Naive B cell (primary cell): Measurements from ENCODE around the gene KRT26. TPM values are rescaled to one million over a fixed set of nuclear protein-coding genes. Genes with fewer than 3 reads are reported as not detected.
"Not testable (repeated sequence)": the region's sequence is repeated elsewhere in the genome, so short reads cannot be mapped to it uniquely, and the experiment has no call there.

Experiments
- ATAC-seq, 2 donors: fragments of 150-1000 bp; cut with Tn5 transposase; 2 replicates each; pipeline ENCODE4 v1.10.0; 2021; ENCODE audit warnings: low read depth in 2 of 2, mild to moderate bottlenecking in 2 of 2, moderate library complexity in 2 of 2
- DNase-seq: peaks from one replicate; pipeline ENCODE4 v3.0.0; 2022
- H3K27ac Mint-ChIP-seq, 6 donors: one replicate each; pipeline ENCODE4 v1.8.0; 2020 to 2022; ENCODE audit warnings: mild to moderate bottlenecking in 6 of 6, mixed read lengths in 6 of 6, moderate library complexity in 5 of 6, inconsistent platforms in 2 of 6
- H3K27me3 Mint-ChIP-seq, 3 donors: one replicate each; pipeline ENCODE4 v1.8.0; 2021 to 2022; ENCODE audit warnings: mixed read lengths in 3 of 3, mild to moderate bottlenecking in 1 of 3
- H3K36me3 Mint-ChIP-seq, 2 donors: one replicate each; pipeline ENCODE4 v1.8.0; 2020 to 2022; ENCODE audit warnings: mixed read lengths in 2 of 2, inconsistent platforms in 1 of 2, mild to moderate bottlenecking in 1 of 2
- H3K4me1 Mint-ChIP-seq, 3 donors: one replicate each; pipeline ENCODE4 v1.8.0; 2020 to 2022; ENCODE audit warnings: mixed read lengths in 3 of 3, inconsistent platforms in 1 of 3, mild to moderate bottlenecking in 1 of 3, moderate library complexity in 1 of 3
- H3K4me3 Mint-ChIP-seq, 8 donors: one replicate each; pipeline ENCODE4 v1.8.0; 2020 to 2022; ENCODE audit warnings: mild to moderate bottlenecking in 8 of 8, mixed read lengths in 8 of 8, moderate library complexity in 8 of 8, inconsistent platforms in 2 of 8
- H3K9me3 Mint-ChIP-seq, 7 donors: one replicate each; pipeline ENCODE4 v1.8.0; 2020 to 2022; ENCODE audit warnings: mixed read lengths in 7 of 7, mild to moderate bottlenecking in 5 of 7, inconsistent platforms in 2 of 7, moderate library complexity in 1 of 7
- polyA plus RNA-seq, 6 donors: library from polyadenylated mRNA; unstranded; fragments of 300-500 nt; fragmentation: Illumina TruSeq; gene quantifications; one replicate each; pipeline ENCODE4 v1.2.3, GENCODE V29; 2021; ENCODE audit warnings: low read depth in 6 of 6

KRT26 gene
- not detected for polyA plus RNA-seq

- peaks cover 41 to 68% (median 62%) of the 10 kb centered on the region in 3 donors for H3K27me3 Mint-ChIP-seq
- no peaks in the 10 kb centered on the region for H3K36me3 Mint-ChIP-seq
- peak within 1 kb of the TSS in 2 of 6 donors; percentile 30 to 59 for H3K27ac Mint-ChIP-seq
- no peaks in the 10 kb centered on the region for H3K4me1 Mint-ChIP-seq
- H3K4me3 Mint-ChIP-seq: no peak within 1 kb of the TSS
- H3K9me3 Mint-ChIP-seq: peaks cover 0 to 2% (median 0%) of the 10 kb centered on the region in 7 donors
- ATAC-seq: no peak
- DNase-seq: no peak
These were observed at the start of gene KRT26 for GRCh38 chr17:40772101-40772500. KRT26 (minus strand) TSS chr17:40772201; CDS start chr17:40772113, 88 bp downstream.

- H3K27ac Mint-ChIP-seq: no peak overlapping the region
- DNase-seq (no peak), ATAC-seq (no peak)
- H3K4me3 Mint-ChIP-seq: no peak overlapping the region
- H3K36me3 Mint-ChIP-seq: peaks cover 39% of the 10 kb centered on the region in 2 donors
- H3K4me1 Mint-ChIP-seq: peaks cover 13 to 23% (median 16%) of the 10 kb centered on the region in 3 donors
- H3K9me3 Mint-ChIP-seq: peaks cover 2 to 14% (median 4%) of the 10 kb centered on the region in 7 donors
- peaks cover 7 to 26% (median 17%) of the 10 kb centered on the region in 3 donors for H3K27me3 Mint-ChIP-seq
These were observed 49.5 kb upstream of the KRT26 start for GRCh38 chr17:40821536-40821935.

GRCh38 chr17:40820228-40820838 lies 48.3 kb upstream of the KRT26 start:
- Mint-ChIP-seq H3K4me1 (peaks cover 13 to 23% (median 16%) of the 10 kb centered on the region in 3 donors), H3K36me3 (peaks cover 32 to 33% of the 10 kb centered on the region in 2 donors), H3K4me3 (peak overlapping the region; percentile 22 to 97 (median 77)), H3K9me3 (peaks cover 2 to 14% (median 4%) of the 10 kb centered on the region in 7 donors), H3K27ac (peak overlapping the region in 2 of 6 donors; percentile 53 to 57), H3K27me3 (peaks cover 3 to 14% (median 7%) of the 10 kb centered on the region in 3 donors)
- ATAC-seq (no peak), DNase-seq (no peak)

GRCh38 chr17:40819528-40820125 lies 47.6 kb upstream of the KRT26 start:
- DNase-seq: no peak
- peaks cover 2 to 15% (median 4%) of the 10 kb centered on the region in 7 donors for H3K9me3 Mint-ChIP-seq
- peaks cover 7 to 17% (median 11%) of the 10 kb centered on the region in 3 donors for H3K27me3 Mint-ChIP-seq
- peak overlapping the region in 4 of 6 donors; percentile 53 to 69 (median 57) for H3K27ac Mint-ChIP-seq
- H3K4me3 Mint-ChIP-seq: peak overlapping the region; percentile 62 to 97 (median 80)
- ATAC-seq: no peak
- H3K36me3 Mint-ChIP-seq: peaks cover 32 to 36% of the 10 kb centered on the region in 2 donors
- peaks cover 10 to 23% (median 16%) of the 10 kb centered on the region in 3 donors for H3K4me1 Mint-ChIP-seq

GRCh38 chr17:40818733-40819527 lies 46.9 kb upstream of the KRT26 start:
- peak; percentile 81 for DNase-seq
- Mint-ChIP-seq H3K27me3 (peaks cover 12 to 20% (median 18%) of the 10 kb centered on the region in 3 donors), H3K36me3 (peaks cover 32 to 40% of the 10 kb centered on the region in 2 donors), H3K9me3 (peaks cover 4 to 22% (median 6%) of the 10 kb centered on the region in 7 donors), H3K4me1 (peaks cover 4 to 17% (median 13%) of the 10 kb centered on the region in 3 donors), H3K27ac (peak overlapping the region; percentile 80 to 95 (median 90)), H3K4me3 (peak overlapping the region; percentile 83 to 97 (median 90))
- peak; percentile 90 to 91 for ATAC-seq

GRCh38 chr17:40818343-40818732 lies 46.3 kb upstream of the KRT26 start:
- peaks cover 16 to 24% (median 21%) of the 10 kb centered on the region in 3 donors for H3K27me3 Mint-ChIP-seq
- peaks cover 4 to 13% (median 12%) of the 10 kb centered on the region in 3 donors for H3K4me1 Mint-ChIP-seq
- H3K36me3 Mint-ChIP-seq: peaks cover 32 to 40% of the 10 kb centered on the region in 2 donors
- peak overlapping the region; percentile 80 to 95 (median 90) for H3K27ac Mint-ChIP-seq
- peaks cover 4 to 26% (median 6%) of the 10 kb centered on the region in 7 donors for H3K9me3 Mint-ChIP-seq
- DNase-seq: no peak
- ATAC-seq: no peak
- H3K4me3 Mint-ChIP-seq: peak overlapping the region; percentile 83 to 97 (median 90)

- Mint-ChIP-seq H3K27ac (peak overlapping the region in 2 of 6 donors; percentile 39 to 56), H3K36me3 (peaks cover 28 to 37% of the 10 kb centered on the region in 2 donors), H3K4me1 (peaks cover 4 to 13% (median 12%) of the 10 kb centered on the region in 3 donors), H3K4me3 (peak overlapping the region; percentile 42 to 97 (median 82)), H3K27me3 (peaks cover 25 to 32% (median 28%) of the 10 kb centered on the region in 3 donors), H3K9me3 (peaks cover 4 to 26% (median 6%) of the 10 kb centered on the region in 7 donors)
- ATAC-seq (no peak), DNase-seq (no peak)
These were observed 45.2 kb upstream of the KRT26 start for GRCh38 chr17:40817103-40817682.

GRCh38 chr17:40816569-40816968 lies 44.6 kb upstream of the KRT26 start:
- Mint-ChIP-seq H3K27ac (no peak overlapping the region), H3K27me3 (peaks cover 31 to 34% (median 32%) of the 10 kb centered on the region in 3 donors), H3K9me3 (peaks cover 4 to 26% (median 6%) of the 10 kb centered on the region in 7 donors), H3K4me1 (peaks cover 4 to 13% (median 12%) of the 10 kb centered on the region in 3 donors), H3K36me3 (peaks cover 23 to 32% of the 10 kb centered on the region in 2 donors), H3K4me3 (peak overlapping the region in 2 of 8 donors; percentile 61 to 97)
- DNase-seq (no peak), ATAC-seq (no peak)

GRCh38 chr17:40815381-40815780 lies 43.4 kb upstream of the KRT26 start:
- DNase-seq (no peak), ATAC-seq (no peak)
- H3K4me1 Mint-ChIP-seq: peaks cover 4 to 13% (median 12%) of the 10 kb centered on the region in 3 donors
- H3K27ac Mint-ChIP-seq: no peak overlapping the region
- peaks cover 41 to 45% (median 42%) of the 10 kb centered on the region in 3 donors for H3K27me3 Mint-ChIP-seq
- peaks cover 4 to 29% (median 6%) of the 10 kb centered on the region in 7 donors for H3K9me3 Mint-ChIP-seq
- peak overlapping the region in 1 of 8 donors; percentile 26 for H3K4me3 Mint-ChIP-seq
- peaks cover 22 to 30% of the 10 kb centered on the region in 2 donors for H3K36me3 Mint-ChIP-seq

- H3K27me3 Mint-ChIP-seq: peaks cover 49 to 53% (median 49%) of the 10 kb centered on the region in 3 donors
- H3K36me3 Mint-ChIP-seq: peaks cover 19 to 24% of the 10 kb centered on the region in 2 donors
- not testable (repeated sequence) for ATAC-seq, H3K27ac Mint-ChIP-seq, DNase-seq
- H3K4me3 Mint-ChIP-seq: peak overlapping the region in 2 of 8 donors; percentile 56
- H3K4me1 Mint-ChIP-seq: peaks cover 4 to 13% (median 12%) of the 10 kb centered on the region in 3 donors
- peaks cover 4 to 27% (median 6%) of the 10 kb centered on the region in 7 donors for H3K9me3 Mint-ChIP-seq
These were observed 42.7 kb upstream of the KRT26 start for GRCh38 chr17:40814657-40815056.

GRCh38 chr17:40813804-40814203 lies 41.8 kb upstream of the KRT26 start:
- DNase-seq (no peak), ATAC-seq (no peak)
- Mint-ChIP-seq H3K9me3 (peaks cover 4 to 27% (median 6%) of the 10 kb centered on the region in 7 donors), H3K27ac (no peak overlapping the region), H3K27me3 (peaks cover 54 to 57% (median 55%) of the 10 kb centered on the region in 3 donors), H3K4me3 (no peak overlapping the region), H3K4me1 (peaks cover 4 to 12% (median 8%) of the 10 kb centered on the region in 3 donors), H3K36me3 (peaks cover 19 to 24% of the 10 kb centered on the region in 2 donors)

GRCh38 chr17:40812639-40813038 lies 40.6 kb upstream of the KRT26 start:
- peaks cover 3 to 22% (median 6%) of the 10 kb centered on the region in 7 donors for H3K9me3 Mint-ChIP-seq
- no peak for ATAC-seq
- peaks cover 66 to 69% (median 66%) of the 10 kb centered on the region in 3 donors for H3K27me3 Mint-ChIP-seq
- peaks cover 0 to 7% (median 3%) of the 10 kb centered on the region in 3 donors for H3K4me1 Mint-ChIP-seq
- no peak overlapping the region for H3K27ac Mint-ChIP-seq
- peaks cover 11 to 22% of the 10 kb centered on the region in 2 donors for H3K36me3 Mint-ChIP-seq
- H3K4me3 Mint-ChIP-seq: no peak overlapping the region
- no peak for DNase-seq
